SIG-M5 (cell line): Measurements from ENCODE around the gene CCDC149.

Experiments
- DNase-seq: peaks from one replicate; lab custom pipeline; 2025; lab: John Stamatoyannopoulos, UW

Gene CCDC149

DNA sequence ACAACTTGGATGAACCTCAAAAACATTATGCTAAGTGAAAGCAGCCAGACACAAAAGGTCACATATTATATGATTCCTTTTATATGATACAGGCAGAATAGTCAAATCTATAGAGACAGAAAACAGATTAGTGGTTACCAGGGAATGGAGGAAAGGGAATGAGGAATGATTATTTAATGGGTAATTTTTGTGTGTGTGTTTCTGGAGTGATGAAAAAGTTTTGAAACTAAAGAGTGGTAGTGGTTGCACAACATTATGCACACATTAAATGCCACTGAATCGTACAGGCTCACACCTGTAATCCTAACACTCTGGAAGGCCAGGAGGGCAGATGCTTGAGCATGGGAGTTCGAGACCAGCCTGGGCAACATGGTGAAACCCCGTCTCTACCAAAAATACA, 137.1 kb downstream of the CCDC149 start:
- DNase-seq, result no peak

DNA sequence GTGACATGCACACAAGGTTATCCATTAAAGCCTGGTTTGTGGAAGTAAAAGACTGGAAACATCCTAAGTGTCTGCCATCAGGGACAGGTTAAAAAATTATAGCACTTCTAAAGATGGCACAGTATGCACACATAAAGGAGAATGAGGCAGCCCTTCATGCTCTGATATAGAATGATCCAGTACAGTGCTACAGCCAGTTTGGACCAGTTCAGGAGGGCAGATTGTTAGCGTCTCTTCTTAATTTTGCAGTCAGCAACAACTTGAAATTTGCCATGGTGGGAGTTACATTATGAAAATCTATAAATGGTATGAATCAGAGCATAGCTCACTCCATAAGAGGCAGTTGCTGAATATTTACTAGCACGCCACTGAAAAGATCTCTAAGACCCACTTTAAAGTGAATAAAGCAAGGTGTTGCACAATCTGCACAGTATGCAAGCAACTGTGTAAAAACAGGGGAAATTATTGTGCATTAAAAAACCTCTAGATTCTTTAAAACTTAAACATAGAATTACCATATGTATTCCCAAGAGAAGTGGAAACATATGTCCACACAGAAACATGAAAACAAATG, 137.7 kb downstream of the CCDC149 start:
- no peak for DNase-seq

DNA sequence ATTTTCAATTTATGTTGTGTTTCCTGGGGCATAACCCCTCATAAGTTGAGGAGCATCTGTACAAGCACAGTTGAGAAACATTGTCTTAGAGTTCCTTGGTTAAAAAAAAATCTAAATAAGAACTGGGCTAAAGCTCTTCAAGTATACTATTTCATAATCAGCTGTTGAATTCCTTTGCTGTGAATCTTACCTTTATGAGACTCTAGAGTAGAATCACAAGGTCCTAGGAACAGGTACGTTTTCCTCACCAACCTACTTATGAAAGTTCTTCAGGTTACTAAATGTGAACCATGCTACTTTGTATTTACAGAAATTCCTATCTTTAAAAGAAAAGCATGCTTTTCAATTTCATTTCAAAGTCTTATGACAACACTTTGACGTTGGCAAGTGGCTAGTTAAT, 138.4 kb downstream of the CCDC149 start:
- DNase-seq, result no peak

DNA sequence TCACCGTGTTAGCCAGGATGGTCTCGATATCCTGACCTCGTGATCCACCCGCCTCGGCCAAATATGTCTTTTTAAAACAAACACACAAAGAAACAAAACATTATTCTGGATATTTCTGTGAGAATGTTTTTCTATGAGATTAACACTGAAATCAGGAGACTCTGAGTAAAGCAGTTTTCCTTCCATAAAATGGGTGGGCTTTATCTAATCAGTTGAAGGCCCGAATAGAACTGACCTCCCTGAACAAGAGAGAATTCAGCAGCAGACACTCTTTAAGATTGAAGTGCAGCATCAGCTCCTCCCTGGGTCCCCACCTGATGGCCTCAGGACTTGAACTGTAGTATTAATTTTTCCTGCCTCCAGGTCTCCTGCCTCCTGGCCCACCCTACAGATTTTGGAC, 139.9 kb downstream of the CCDC149 start:
- no peak for DNase-seq

DNA sequence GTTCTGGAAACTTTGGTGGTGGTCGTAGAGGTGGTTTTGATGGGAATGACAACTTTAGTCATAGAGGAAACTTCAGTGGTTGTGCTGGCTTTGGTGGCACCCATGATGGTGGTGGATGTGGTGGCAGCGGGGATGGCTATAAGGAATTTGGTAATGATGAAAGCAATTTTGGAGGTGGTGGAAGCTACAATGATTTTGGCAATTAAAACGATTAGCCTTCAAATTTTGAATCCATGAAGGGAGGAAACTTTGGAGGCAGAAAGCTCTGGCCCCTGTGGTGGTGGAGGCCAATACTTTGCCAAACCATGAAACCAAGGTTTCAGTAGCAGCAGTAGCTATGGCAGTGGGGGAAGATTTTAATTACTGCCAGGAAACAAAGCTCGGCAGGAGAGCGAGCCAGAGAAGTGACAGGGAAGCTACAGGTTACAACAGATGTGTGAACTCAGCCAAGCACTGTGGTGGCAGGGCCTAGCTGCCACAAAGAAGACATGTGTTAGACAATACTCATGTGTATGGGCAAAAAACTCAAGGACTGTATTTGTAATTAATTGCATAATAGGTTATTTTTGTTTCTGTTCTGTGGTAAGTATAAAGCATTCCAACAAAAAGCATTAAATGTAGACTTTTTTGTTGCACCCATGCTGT, 140.7 kb downstream of the CCDC149 start:
- DNase-seq, result no peak

DNA sequence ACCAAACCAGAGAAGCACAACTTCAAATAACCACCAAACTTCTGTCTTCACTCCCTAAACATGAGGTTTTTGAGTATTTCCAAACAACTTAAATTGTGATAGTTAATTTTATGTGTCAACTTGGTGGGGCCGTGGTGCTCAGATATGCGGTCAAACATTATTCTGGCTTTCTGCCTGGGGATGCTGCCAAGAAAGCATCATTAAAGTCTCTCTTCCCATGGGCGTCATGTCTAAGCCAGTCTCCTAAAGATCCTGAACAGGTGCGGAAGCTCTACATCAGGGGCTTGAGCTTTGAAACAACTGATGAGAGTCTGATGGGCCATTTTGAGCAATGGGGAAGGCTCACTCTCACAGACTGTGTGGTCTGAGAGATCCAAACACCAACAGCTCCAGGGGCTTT, 141.6 kb downstream of the CCDC149 start:
- no peak for DNase-seq

DNA sequence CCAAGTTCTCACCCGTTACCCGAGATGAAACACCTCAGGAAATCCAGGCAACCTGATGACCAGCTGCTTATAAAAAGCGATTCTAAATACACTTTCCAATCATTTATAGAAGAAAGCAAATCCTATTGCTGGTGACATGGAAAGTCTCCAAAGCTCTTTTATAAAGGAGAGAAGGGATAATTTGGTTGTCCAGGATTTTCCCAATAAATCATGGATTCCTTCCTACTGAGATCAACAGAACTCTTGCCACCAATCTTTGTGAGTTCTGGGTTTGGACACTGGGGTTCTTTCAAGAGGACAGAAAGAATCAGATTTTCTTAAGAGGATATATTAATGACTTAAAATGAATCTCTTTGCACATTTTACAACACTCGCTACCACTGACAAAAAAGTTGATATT, 142.2 kb downstream of the CCDC149 start:
- no peak for DNase-seq

DNA sequence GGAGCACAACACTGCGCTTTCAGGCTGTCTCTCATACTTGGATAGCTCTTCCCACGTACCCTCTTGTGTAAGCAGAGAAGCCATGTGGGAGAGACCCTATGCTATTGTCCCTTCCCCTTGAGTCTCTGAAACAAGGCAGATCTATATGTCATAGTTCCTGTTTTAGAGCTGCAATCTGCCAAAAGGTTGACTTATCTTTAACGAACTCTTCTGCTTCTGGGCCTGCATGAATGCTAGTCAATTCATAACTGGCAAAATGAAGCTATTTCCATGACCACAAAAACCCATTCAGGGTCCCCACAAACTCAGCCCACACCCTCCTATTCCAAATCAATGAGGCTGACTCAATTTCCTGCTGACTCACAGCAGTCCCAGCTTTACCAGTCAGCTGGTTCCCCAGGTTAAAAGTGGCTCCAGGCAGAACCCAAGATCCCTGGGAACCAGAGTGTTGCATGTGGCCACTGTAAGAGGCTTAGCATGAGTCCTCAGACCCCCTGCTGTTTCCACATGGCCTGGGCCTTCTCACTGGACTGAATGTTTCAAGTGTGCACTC, 142.7 kb downstream of the CCDC149 start:
- DNase-seq, result no peak

DNA sequence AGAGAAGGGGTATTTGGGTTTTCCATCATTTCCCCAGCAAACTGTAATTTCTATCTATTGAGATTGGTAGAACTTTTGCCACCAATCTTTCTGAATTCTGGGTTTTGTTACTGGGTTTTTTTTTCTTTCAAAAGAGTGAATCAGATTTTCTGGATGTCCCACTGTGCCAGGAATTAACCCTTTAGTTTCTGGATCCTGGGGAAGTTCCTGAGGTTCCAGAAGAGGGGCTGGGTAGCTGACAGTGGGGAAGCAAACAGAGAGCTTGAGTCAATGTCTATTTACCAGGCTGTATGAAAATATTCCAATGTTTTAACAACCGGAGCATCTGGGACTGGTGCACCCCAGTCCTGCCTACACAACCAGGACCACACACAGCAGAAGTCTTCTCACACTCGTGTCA, 143.3 kb downstream of the CCDC149 start:
- DNase-seq, result no peak

DNA sequence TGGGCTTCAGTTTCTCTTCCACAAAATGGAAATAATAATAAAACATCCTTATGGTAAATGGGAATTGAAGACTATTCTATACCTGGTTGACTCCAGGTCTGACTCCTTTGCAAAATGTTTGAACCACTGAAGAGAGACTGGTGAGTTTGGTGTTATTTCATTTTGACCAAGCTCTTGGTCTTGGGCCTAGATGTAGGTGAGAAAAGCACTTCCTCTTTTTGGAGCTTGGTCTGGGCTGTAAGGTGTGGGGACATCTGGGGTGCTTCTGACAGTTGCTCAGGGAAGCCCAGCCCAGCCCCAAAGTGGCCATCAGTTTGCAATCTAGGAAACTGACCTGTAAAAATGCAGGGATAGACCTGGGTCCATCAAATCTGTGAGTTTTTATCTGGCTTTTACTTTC, 144.2 kb downstream of the CCDC149 start:
- DNase-seq, result no peak

DNA sequence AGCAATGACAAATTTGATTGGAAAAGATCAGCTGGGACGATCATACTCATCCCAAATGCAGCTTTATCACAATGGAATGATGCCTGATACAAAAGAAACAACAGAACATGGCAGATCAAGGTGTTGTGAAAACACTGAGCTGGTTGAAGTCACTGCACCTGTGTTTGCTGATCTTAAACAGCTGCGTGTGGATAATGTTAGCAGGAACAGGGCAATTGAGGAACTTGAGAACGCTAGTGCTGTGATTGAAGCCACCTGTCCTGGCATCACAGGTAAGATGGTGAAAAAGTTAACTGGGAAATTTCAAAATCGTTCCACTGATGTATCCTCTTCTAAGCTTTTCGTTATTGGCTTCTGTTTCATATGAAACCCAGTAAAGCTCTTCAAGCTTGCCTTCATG, 144.8 kb downstream of the CCDC149 start:
- DNase-seq, result no peak

DNA sequence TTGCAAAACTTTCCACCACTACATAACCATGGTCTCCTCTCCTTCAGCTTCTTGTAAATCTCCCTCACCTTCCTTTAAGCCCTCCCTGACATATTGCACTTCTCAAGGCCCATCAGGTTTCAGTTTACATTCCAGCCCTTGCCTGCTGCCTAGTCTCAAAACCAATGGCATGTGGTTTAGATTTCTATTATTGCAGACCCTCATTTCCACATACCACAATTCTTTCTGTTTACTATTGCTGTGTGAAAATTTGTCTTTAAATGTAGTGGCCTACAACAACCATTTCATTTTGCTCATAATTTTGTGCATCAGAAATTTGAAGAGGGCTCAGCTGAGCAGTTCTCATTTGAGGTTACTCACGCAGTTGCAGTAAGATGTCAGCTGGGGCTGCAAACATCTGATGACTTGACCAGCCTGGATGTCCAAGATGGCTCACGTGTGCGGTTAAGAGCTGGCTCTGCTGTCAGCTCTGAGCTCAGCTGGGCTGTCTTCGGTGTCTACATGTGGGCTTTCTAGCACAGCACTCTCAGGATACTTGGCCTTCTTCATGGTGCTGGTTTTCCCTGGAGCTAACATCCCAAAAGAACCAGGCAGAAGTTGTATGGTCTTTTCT, 147.4 kb downstream of the CCDC149 start:
- no peak for DNase-seq

DNA sequence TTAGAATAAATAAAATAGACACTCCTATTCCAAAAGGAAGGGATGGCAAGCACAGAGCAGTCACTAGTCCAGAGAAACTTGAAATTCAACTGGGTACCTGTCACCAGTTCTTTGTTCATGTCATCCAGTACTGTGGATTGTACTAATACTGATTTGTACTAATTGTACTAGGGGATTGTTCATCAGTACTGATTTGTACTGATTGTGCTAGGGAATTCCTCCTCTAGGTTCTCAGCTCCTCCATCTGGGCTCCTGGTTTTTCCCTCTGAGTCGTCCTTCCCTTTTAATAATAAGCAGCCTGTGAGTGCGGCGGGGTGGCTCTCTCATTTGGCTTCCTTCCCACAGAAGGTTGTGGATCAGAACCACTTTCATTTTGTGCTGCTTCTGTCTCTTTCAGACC, 148.5 kb downstream of the CCDC149 start:
- no peak for DNase-seq

DNA sequence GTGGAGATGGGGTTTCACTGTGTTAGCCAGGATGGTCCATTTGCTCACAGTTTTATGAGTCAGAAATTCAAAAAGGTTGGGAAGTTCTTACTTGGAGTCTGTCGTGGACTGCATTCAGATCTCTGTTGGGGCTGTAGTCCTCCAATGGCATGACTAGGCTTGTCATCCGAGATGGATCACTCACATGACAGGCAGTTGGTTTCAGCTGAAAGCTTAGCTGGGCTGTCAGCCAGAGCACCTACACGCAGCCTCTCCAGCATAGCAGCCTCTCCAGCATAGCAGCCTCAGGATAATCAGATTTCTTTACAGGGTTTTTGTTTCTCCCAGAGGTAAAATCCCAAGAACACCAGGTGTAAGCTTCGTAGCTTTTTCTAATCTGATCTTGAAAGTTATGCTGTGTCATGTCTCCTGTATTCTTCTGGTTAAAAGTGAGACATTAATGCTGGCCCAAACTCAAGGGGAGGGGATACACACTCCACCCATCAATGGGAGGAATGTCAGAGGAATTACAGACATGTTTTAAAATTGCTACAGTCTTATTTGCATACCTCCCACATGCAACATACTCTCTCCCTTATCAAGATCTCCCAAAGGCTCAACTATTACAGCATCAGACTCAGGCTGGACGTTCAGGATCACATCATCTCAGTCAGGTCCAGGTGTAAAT, 149.1 kb downstream of the CCDC149 start:
- DNase-seq, result no peak
